Cerebellar cortex (tissue), 1 donor: ENCODE results near the gene LAPTM5.

ENCODE experiments used
- DNase-seq: peaks from one replicate; pipeline ENCODE4 v3.0.0-alpha.2; 2015; ENCODE audit warnings: low spot score

Gene LAPTM5

DNA sequence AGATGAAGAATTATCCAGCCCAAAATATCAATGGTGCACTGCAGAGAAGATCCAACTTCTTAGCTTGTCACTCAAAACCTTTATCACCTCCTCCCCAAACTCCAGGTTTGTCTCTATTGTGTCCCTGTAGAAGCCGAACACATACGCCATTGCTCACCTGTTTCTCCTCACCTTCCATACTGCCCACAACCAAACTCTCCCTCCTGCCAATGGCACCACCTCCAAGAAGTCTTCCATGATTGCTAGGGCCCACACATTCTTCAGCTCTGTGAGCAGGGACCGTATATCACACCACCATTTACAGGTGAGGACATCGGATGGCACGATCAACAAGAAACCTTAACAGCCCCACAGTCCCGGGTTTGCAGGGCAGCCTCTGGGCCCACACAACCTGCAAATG lies 2.2 kb downstream of the LAPTM5 start:
- no peak for DNase-seq

DNA sequence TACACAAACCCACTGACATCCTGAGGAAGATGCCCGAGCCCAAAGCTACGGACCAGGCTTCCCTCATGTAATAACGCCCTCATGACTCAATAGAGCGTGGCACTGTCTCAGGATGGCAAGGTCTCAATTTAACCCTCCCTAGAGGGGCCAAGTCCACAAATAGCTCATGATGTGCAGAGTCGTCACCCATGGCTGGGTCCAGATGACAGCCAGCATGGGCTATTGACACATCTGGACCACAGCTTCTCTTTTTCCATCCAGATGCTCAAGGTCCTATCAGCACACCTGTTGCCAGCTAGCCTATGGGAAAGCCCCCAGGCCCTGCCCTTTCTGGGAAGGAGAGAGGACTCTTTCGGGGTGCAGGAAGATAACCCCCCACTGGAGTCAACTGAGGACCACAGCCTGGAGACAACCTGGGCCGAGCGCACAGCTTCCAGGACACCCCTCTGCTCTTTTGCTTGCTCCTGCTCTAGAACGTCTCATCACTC lies 2.8 kb downstream of the LAPTM5 start:
- no peak for DNase-seq

DNA sequence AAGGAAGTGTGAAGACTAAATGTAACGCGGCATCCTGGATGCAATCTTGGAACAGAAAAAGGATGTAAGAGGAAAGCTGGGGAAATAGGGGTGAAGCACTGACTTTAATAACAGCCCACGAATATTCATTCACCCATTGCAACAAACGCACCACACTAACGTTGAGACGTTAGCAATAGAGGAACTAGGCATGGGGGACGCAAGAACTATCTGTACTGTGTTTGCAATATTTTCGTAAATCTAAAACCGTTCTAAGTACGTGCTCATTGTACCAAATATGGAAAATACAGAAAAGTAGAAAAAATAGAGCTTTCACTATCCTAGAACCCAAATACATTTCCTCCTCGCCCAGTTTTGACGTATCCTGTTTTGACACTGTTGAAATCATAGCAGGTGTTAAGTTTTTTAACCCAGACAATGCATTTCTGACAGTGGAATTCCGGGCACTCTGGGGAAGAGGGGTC lies 3.9 kb downstream of the LAPTM5 start:
- DNase-seq: no peak

DNA sequence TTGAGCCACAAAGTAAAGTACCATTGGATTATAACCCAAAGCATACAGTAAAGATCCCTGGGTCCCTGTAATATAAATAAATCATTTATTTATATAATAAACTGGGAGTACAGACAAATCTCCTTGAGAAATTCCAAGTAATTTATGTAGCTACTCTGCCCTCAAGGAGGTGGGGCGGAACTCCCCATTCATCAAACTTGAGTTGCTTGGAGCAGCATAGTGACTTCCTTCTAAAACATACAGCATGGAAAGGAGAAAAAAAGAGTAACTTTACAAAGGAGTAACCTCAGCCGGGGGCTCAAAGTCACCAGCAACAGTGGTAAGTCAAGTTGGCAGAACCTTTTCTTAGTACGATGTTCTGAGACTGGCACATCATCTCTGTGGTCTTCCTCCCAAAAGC lies 4.5 kb downstream of the LAPTM5 start:
- DNase-seq: no peak

DNA sequence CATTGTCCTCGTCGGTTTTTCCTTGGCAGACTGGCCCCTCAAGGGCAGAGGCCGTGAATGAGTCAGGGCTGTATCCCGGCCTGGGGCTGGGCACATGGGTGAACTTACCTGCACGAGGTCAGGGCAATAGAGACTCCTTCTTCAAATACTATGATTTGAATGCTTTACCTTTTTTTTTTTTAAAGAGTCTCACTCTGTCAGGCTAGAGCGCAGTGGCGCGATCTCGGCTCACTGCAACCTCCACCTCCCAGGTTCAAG lies 5.0 kb downstream of the LAPTM5 start:
- no peak for DNase-seq

DNA sequence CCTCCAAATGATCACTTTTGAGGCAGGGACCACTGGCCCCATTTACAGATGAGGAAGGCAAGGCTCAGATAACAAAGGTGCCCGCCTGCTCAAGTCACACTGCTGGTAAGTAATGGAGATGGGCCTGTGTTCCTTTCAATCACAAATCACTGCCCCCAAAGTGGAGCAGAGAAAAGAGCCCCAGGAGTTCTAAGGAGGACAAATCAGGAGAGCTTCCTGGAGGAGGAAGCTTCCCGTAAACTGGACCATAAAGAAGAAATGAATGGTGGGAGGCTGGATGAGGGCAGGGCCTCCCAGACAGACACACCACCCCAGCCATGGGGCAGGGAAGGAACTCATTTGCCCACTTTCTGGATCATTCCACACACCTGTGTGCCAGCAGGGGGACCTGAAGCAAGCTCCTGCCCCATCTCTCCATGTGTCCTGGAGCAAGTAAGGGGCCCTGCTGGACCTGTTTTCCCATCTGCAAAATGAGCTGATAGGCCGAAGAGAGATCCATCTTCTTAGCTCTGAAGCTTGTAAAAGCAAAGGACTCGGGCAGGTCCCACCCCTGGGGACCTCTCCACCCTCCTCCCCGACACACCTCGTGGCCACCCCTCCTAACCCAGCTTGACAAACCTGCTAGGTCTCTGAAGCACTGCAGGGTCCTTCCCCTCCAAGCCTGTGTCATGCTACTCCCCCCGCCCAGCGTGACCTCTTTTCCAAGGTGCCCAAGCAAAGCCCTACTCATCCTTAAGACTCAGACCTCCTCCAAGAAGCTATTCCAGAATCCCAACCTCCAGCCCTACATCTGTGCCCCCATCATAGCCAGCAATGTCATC lies 5.5 kb downstream of the LAPTM5 start:
- no peak for DNase-seq

DNA sequence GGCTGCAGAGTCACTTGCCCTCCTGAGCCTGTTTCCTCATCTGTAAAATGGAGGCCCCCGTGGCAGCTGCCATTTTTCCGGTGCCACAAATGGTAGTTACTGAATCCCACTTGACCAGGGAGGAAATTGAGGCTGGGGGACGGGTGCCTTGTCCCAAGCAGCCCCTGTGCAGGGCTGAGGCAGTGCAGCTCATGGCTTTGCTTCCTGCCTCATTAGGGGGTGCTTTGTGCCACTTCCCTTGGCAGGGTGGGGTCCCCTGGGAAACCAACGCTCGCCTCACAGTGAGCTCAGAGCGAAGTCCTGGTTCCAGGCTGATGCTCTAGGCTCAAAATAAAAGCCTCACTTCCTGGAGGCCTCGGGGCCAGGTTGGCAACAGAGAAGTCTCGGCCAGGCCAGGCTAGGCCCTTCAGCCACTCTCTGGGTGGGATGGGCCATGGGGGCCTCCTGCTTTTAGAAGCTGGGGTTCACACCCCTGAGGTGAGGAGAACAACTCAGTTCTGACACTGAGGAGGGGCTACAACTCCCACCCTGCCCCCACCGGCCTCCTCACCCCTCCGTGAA lies 6.8 kb downstream of the LAPTM5 start:
- DNase-seq: no peak

DNA sequence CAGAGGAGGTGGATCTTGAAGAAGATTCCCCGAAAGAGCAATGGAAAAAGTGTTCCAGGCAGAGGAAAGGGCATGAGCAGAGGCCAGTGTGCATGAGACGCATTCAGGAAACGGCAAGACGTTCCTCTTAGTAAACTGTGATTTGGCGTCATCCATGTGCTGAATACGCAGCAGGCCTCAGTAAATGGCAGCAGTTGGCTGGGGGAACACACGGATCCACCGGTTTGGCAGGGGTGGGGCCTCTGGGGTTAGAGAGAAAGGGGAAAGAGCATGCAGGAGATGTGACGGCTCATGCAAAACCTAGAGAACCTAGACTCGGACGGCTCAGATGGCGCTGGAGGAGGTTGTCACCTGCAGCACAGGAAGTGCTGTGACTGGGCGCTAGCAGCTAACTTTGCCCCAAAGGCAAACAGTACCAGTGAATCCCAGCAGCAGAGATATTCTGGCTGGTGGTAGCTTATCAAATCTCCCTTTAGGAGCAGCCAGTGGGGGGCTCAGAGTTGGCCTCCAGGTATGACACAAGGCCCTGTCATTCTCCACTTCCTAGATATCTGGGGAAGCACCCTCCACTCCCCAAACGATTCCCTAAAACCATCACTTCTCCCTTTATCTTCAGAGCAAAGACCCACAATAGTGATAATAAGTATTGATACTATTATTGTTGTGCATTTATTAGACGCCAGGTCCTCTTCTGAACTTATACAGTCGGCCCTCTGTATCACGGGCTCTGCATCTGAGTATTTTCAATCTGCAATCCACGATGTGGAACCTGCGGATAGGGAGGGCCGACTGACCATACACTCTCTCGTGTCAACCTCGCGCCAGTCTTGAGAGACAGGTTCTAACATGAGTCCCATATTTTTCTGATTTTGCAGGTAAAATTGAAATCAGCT lies 7.6 kb downstream of the LAPTM5 start:
- no peak for DNase-seq

DNA sequence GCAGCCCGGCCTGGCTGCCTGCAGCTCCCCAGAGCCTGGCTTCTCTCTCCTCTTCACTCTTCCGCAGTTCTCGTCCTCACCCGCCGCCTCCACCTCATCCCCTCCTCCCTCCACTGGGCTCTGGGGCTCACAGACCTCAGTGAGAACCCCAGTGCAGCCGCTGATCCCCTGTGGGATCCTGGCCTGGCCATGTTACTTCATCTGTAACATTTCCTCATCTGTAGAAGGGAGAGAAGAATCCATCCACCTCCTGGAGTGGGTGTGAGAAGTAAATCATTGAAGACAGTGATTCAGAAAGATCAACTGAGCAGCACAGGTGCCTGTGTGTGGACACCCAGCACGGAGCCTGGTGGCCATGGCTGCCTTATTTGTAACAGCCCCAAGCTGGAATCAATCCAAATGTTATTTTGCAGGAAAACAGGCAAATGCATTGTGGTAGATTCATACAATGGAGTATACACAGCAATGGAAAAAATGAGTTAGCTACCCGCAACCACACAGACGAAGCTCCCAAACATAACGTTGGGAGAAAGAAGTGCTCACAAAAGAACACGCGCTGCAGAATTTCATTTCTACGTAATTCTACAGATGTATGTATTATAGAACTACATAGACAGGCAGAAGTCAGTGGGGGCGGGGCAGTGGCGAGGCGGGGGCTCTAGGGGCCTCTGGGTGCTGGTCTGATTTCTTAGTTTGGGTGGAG lies 8.7 kb downstream of the LAPTM5 start:
- DNase-seq: no peak

DNA sequence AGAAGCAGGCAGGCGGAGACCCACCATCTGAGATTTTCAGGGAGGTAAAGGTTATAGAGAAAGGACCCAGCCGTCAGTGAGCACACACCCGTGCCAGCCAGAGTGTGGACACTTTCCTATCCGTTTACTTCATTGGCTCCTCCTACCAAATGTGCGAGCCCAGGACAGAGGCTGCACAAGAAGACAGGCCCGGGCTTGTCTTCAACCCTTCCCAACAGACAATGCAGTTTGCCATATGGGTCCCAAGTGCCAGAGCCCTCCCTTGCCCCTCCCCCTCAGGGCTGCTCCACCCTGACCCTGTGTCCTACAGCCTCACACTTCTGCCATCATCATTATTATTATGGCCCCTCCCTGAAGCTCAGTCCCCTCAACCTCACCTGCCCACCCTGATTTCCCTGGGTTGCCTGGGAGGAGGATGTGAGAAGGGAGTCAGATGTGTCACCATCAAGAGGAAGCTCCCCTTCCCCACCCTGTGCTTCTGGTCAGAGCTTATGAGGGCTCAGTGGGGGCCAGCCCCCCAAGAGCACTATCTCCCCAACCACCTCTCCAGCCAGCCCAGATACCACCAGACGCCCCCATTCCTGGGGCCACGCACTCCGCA lies 9.4 kb downstream of the LAPTM5 start:
- DNase-seq: no peak

DNA sequence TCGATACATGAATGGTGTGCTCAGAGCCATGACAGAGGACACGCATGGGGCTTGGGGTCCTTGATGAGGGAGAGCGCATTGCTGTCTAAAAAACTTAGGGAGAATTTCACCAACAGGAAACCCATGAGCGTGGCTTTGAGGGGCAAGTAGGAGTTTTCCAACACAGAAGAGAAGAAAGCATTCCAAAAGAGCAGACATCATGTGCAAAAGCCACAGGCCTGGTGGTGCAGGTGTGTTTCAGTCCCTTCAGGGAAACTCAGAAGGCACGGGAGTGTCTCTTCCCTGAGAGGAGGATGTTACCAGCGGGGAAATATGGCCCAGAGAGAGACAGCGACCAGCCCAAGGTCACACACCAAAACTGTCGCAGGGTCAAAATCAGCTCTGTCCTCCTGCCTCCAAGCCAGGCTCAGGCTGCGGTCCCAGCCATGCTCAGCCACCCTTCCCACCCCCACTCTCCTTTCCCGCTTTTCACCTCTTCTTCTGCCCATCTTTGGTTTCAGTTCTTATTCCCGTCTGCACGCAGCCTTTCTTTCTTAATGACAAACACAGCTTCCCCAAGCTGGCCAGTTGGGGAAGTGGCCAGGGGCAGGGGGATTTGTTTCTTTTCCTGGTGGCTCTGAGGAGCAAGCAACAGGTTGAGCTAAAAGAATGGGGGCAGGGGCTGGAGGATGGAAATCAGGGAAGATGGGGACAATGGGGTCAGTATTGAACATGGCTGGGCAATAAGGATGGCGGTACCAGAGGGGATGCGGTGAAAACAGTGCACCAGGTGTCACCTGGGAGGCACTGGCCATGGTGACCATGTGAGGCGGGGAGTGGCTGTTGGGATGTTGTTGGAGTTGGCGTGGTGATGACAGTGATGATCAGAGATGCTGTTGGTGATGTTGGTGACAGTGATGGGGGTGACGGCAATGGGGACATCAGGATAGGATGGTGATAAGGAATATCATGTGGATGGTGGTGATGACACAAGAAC lies 10.3 kb downstream of the LAPTM5 start:
- no peak for DNase-seq

DNA sequence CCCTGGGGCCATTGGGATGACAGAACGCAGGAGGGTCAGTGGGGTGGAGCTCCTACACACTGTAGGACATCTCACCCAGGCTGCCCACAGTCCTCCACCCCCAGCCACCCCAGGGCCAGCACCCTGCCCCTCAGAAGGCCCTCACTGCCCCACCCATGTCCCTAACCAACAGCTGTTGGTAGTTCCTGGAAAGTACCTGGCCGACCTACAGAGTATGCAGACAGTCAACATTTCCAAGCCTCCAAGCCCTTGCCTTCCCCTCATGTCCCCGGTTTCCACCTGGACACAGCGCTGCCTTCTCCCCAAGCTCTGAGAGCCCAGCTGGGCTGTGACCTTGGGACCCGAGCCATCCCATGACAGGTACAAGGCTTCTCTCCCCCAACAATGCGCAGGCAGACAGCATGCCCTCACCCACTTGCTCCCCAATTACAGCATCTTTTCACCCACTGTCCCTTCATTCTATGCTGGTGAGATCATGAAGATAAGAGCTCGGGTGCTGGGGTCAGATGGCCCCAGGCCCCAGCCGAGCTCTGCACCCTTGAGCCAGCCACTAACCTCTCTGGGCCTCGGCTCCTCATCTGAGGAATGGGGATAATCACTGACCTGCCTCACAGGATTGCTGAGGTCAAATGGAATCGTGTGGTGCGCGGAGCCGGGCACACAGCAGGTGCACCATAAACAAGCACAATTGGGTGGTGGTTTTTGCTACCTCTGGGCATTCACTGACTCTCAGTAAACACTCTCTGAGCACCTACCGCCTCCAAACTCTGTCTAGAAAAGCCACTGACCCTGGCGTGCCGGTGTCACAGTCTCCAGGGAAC lies 11.2 kb downstream of the LAPTM5 start:
- DNase-seq: no peak

DNA sequence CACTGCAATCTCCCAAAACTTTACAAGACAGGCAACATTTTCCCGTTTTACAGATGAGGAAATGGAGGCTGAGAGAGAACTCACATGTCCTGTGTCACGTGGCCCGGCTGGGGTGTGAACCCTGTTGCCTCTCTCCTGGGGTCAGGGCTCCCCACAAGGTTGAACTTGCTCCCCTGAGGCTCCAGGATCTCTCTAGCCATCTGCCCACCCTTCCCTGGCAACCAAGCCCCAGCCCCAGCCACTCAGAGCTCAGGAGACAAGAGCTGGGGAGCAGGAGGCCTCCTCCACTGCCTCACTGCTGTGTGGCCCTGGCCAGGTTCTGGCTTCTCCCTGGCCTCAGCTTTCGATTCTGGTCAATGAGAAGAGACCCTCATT lies 11.8 kb downstream of the LAPTM5 start:
- DNase-seq: no peak

DNA sequence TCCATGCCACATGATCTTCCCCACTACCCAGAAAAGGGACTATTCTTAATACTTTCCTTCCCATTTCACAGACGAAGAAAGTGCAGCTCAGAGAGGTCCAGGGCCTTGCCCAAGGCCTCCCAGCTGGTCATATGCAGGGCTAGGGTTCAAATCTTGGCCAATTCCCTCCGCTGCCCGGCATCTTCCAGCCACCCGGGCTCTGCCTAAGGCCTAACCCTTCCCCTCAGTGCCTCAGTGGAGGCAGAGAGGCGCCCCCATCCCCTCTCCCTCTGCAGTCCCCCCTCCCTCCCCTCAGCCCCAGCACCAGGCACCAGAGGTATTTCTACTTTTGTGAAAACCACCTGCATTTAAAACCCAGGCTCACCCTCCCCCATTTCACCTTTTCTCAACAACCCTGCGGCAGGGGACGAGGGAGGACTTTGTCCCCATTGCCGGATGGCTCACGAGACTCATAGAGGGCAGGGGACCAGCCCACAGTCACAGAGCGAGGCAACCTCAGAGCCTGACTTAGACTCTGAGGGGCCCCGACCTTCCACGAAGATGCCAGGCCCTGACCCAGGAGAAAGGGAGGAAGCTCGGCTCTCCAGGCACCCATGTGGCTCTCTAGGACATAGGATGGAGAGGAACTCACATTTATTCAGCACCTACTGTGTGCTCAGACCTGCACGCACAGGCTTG lies 12.3 kb downstream of the LAPTM5 start:
- DNase-seq: no peak

DNA sequence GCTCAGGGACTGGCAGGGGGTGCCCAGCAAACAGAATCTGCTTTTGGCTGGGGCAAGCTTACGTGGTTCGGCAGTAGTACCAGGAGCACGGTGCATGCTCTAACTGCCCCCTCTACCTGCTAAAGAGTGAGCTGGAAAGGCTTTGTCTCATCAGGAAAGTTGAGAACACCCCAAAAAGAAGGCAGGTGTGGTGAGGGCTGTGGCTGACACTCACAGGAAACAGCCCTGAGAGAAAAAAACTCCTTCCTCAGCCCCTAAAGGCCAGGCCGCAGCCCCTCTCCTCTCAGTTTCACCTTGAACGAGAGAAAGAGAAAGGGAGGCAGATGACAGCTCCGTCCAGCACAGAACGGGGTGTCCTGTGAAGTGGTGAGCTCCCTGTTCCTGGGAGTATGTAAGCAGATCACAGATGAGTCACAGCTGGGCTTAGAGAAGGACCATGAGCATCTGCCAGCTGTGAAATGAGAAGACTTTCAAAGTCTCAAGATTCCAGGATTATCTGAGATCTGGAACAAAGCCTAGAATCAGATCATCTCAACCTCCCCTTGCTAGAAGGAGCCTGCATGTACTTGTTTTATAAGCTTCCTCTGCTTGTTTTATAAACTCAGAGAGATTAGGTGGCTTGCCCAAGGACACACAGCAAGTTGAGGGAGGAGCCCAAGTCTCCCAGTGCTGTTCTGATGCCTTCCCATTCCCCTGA lies 13.4 kb downstream of the LAPTM5 start:
- no peak for DNase-seq

DNA sequence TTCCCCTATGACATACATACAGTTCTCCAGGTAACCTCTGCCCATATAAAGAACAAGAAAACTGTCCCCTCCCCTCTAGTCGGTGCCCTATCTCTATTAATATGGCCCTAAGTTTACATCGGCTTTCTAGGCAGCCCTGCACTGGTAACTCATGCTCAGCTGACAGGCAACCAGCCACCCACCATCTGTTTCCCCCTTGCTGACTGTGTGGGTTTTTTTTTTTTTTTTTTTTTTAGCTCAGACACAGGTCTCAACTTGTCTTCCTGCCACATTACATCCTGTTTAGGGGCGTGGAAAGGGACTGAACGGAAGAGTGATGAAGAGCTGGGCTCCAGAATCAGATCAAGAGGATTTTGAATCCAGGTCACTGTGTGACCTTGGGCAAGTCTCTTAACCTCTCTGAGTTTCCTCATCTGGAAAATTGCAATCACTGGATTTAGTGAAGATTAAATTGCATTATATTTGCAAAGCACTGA lies 14.0 kb downstream of the LAPTM5 start:
- no peak for DNase-seq

DNA sequence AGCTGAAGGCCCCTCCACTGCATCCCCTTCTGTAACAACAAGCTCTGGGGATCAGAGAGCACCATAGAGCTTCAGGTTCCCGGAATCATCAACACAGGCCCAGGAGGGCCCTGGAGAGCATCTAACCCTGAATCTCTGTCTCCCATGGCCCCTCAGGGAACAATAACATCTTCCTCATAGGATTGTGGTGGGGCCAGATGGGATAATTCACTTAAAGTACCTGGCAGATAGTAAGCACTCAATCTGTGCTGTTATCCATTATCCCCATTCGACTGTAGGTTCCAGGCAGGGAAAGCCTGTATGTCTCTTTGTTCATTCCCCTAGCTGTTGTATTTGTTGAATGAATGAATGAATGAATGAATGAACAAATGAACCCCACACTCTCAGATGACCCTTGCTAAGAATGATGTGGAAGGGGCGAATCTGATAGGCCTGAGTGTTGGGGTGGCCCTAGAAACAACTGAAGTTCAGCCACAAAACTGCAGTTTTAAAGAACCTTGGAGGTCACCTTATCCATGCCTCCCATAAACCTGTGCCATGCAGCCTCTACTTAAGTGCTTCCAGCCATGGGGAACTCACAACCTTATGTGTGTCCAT lies 14.5 kb downstream of the LAPTM5 start:
- DNase-seq: no peak
